K562 (cell line): ENCODE measurements around the gene DYSF. TPM values are rescaled to one million over a fixed set of nuclear protein-coding genes. Genes with fewer than 3 reads are reported as not detected.

Experiments used
- ATAC-seq: fragments of 200-7000 bp; cut with Tn5 transposase; 3 replicates; pipeline ENCODE4 v1.9.1; 2020; ENCODE audit warnings: moderate library complexity
- BruUV-seq: library from RNA; stranded (reverse); fragments of 400-500 nt; replicated peaks from 2 replicates; lab custom pipeline; 2021; lab: Mats Ljungman, UMichigan
- CTCF ChIA-PET: fragments of 300-600 bp; formaldehyde crosslinking; extraction: SDS; loops from one replicate; lab custom pipeline; 2021; ENCODE audit warnings: low intra/inter-chr PET ratio; lab: Yijun Ruan, JAX
- POLR2A ChIA-PET: fragments of 300-600, 350-650 bp; sonication (Branson Sonifier 250); formaldehyde crosslinking; extraction: SDS; loops from one replicate; lab custom pipeline; 2021; ENCODE audit warnings: antibody characterized with exemption, inconsistent platforms; lab: Yijun Ruan, JAX
- DNase-seq, 4 experiments: peaks; one replicate each; pipeline versions ENCODE4 v3.0.0 to v3.0.0-alpha.2; 2011 to 2018; ENCODE audit warnings: low spot score in 3 of 4, mixed read lengths in 3 of 4; ENCODE audit errors: extremely low read depth in 1 of 4
- FAIRE-seq: peaks from 2 replicates; lab custom pipeline; 2011; peaks lifted over from hg19 to GRCh38; lab: Jason Lieb, UNC
- H2AFZ ChIP-seq: 2 replicates; pipeline ENCODE4 v1.6.0; 2011; ENCODE audit warnings: low read depth, low read length, control low read depth, inconsistent platforms
- H3K27ac ChIP-seq: fragments of 200-600 bp; 3 replicates; pipeline ENCODE4 v1.8.0; 2011; ENCODE audit warnings: low read depth, mild to moderate bottlenecking, control low read depth, inconsistent platforms, low read length, moderate library complexity, mixed read lengths; ENCODE audit errors: extremely low read depth
- H3K27me3 ChIP-seq, 2 experiments: fragments of 300-600 bp in 1 of 2; 2 replicates in 1 of 2; 3 replicates in 1 of 2; pipeline versions ENCODE4 v1.6.0 to v1.8.0; 2011; ENCODE audit warnings: inconsistent platforms in 2 of 2, low read length in 2 of 2, mild to moderate bottlenecking in 1 of 2, mixed read lengths in 1 of 2, moderate library complexity in 1 of 2; ENCODE audit not compliant: control insufficient read depth in 2 of 2, insufficient read depth in 2 of 2
- H3K36me3 ChIP-seq: fragments of 300-600 bp; 3 replicates; pipeline ENCODE4 v1.8.0; 2011; ENCODE audit warnings: mild to moderate bottlenecking, low read length, inconsistent platforms; ENCODE audit not compliant: control insufficient read depth, insufficient read depth
- H3K4me1 ChIP-seq, 2 experiments: fragments of 200-600 bp in 1 of 2; replicated peaks in 1 of 2; 2 replicates in 1 of 2; 3 replicates in 1 of 2; pipeline versions ENCODE4 v1.5.1 to v1.8.0; 2011; ENCODE audit warnings: inconsistent platforms in 2 of 2, low read length in 2 of 2, mild to moderate bottlenecking in 1 of 2, mixed read lengths in 1 of 2, moderate library complexity in 1 of 2; ENCODE audit not compliant: control insufficient read depth in 2 of 2, insufficient read depth in 2 of 2
- H3K4me2 ChIP-seq: 2 replicates; pipeline ENCODE4 v1.6.1; 2011; ENCODE audit warnings: low read length, control low read depth, inconsistent platforms, mixed read lengths; ENCODE audit not compliant: insufficient read depth
- H3K4me3 ChIP-seq: fragments of 200-600 bp; sonication (generic), shearing (Covaris generic); 2 replicates; pipeline ENCODE4 v1.5.1; 2016; ENCODE audit warnings: control low read depth, inconsistent platforms
- H3K79me2 ChIP-seq: fragments of 200-600 bp; 3 replicates; pipeline ENCODE4 v1.8.0; 2011; ENCODE audit warnings: low read length, inconsistent platforms; ENCODE audit not compliant: control insufficient read depth, insufficient read depth
- H3K9ac ChIP-seq, 2 experiments: 2 replicates each; pipeline versions ENCODE4 v1.6.0 to v1.6.1; 2011; ENCODE audit warnings: low read depth in 2 of 2, low read length in 2 of 2, control low read depth in 1 of 2, inconsistent platforms in 1 of 2, mild to moderate bottlenecking in 1 of 2, mixed read lengths in 1 of 2; ENCODE audit not compliant: insufficient read depth in 1 of 2
- H3K9me1 ChIP-seq: one replicate; pipeline ENCODE4 v1.6.0; 2011; ENCODE audit warnings: inconsistent platforms, mild to moderate bottlenecking, low read length, moderate library complexity; ENCODE audit not compliant: control insufficient read depth, insufficient read depth
- H3K9me3 ChIP-seq: replicated peaks from 2 replicates; pipeline ENCODE4 v1.5.1; 2011; ENCODE audit warnings: low read depth, low read length, inconsistent platforms; ENCODE audit not compliant: control insufficient read depth, insufficient read depth
- H4K20me1 ChIP-seq: replicated peaks from 2 replicates; pipeline ENCODE4 v1.6.1; 2011; ENCODE audit warnings: low read length, inconsistent platforms, mixed read lengths; ENCODE audit not compliant: control insufficient read depth, insufficient read depth
- ARID1B ChIP-seq: fragments of 450-650 bp; IDR thresholded peaks from 2 replicates; pipeline ENCODE4 v1.6.1; 2016; ENCODE audit warnings: antibody characterized with exemption, mild to moderate bottlenecking, inconsistent platforms
- BHLHE40 ChIP-seq: IDR thresholded peaks from 2 replicates; pipeline ENCODE4 v1.6.1; 2011; ENCODE audit warnings: low read length, improper control_type of control experiment
- CBFA2T2 ChIP-seq: fragments of 450-650 bp; conservative IDR thresholded peaks from 2 replicates; pipeline ENCODE4 v1.6.1; 2017; ENCODE audit warnings: mild to moderate bottlenecking
- CBFA2T3 ChIP-seq: fragments of 450-650 bp; IDR thresholded peaks from 2 replicates; pipeline ENCODE4 v1.6.1; 2017
- EGR1 ChIP-seq: fragments of 450-650 bp; conservative IDR thresholded peaks from 2 replicates; pipeline ENCODE4 v1.6.1; 2017; ENCODE audit warnings: mild to moderate bottlenecking
- KDM1A ChIP-seq, 2 experiments: fragments of 450-650 bp; IDR thresholded peaks; 2 replicates each; pipeline ENCODE4 v1.6.1; 2016; ENCODE audit warnings: mild to moderate bottlenecking in 2 of 2
- MEIS2 ChIP-seq: fragments of 450-650 bp; IDR thresholded peaks from 2 replicates; pipeline ENCODE4 v1.6.1; 2014; ENCODE audit warnings: mild to moderate bottlenecking; ENCODE audit not compliant: partially characterized antibody
- NFIC ChIP-seq: fragments of 450-650 bp; IDR thresholded peaks from 2 replicates; pipeline ENCODE4 v1.6.1; 2017; ENCODE audit warnings: mild to moderate bottlenecking, inconsistent platforms
- PRMT5 ChIP-seq: sonication (generic); formaldehyde crosslinking; IDR thresholded peaks from 2 replicates; pipeline ENCODE4 v1.5.0; 2020; ENCODE audit warnings: missing genetic modification reagents
- SOX6 ChIP-seq: fragments of 450-650 bp; IDR thresholded peaks from 2 replicates; pipeline ENCODE4 v1.6.1; 2014; ENCODE audit warnings: mild to moderate bottlenecking
- TAL1 ChIP-seq: fragments of 450-650 bp; IDR thresholded peaks from 2 replicates; pipeline ENCODE4 v1.6.1; 2016; ENCODE audit warnings: mild to moderate bottlenecking
- TCF3 ChIP-seq: sonication (generic); formaldehyde crosslinking; IDR thresholded peaks from 2 replicates; pipeline ENCODE4 v1.4.0; 2020; ENCODE audit warnings: mild to moderate bottlenecking, missing genetic modification reagents
- ZNF408 ChIP-seq: fragments of 250-450 bp; sonication (Bioruptor Pico); IDR thresholded peaks from 2 replicates; pipeline ENCODE4 v1.4.0; 2020; ENCODE audit warnings: low read depth, mild to moderate bottlenecking, moderate library complexity
- ZNF778 ChIP-seq: fragments of 450-650 bp; formaldehyde crosslinking; IDR thresholded peaks from 2 replicates; pipeline ENCODE4 v1.4.0; 2020; ENCODE audit warnings: mild to moderate bottlenecking, moderate library complexity
- WGBS: fragments of 100-300 bp; shearing (Covaris generic); methylation state at CpG from one replicate; pipeline ENCODE4 v1.1.6; 2016; ENCODE audit warnings: low coverage, mixed read lengths; ENCODE audit not compliant: insufficient coverage; ENCODE audit errors: missing lambda C conversion rate; 5-methylcytosine and 5-hydroxymethylcytosine counted together
- in situ Hi-C: fragments of 300-500 bp; cut with MboI; formaldehyde crosslinking; loops from 4 replicates; pipeline ENCODE4 v1.15.0; 2018; ENCODE audit warnings: inconsistent platforms, mixed read lengths
- intact Hi-C: fragments of 100-400 bp; cut with micrococcal nuclease; formaldehyde crosslinking; loops from 2 replicates; pipeline ENCODE4 v1.14.2; 2022
- polyA plus RNA-seq, 8 experiments: library from polyadenylated mRNA; depleted of rRNA in 4 of 8; stranded (reverse) in 5 of 8; unstranded in 3 of 8; fragments of >200 nt; fragmentation: Nextera tagmentation in 2 of 8; fragmentation: Illumina TruSeq in 1 of 8; extraction: Ambion mirVana in 2 of 8; extraction: Trizol in 1 of 8; gene quantifications; 2 replicates each; pipeline versions ENCODE4 v1.2.1 to v1.2.3, GENCODE V29; 2011 to 2014; ENCODE audit warnings: inconsistent platforms in 1 of 8, missing spikeins in 1 of 8
- total RNA-seq, 7 experiments: library from RNA; depleted of rRNA in 6 of 7; stranded (reverse); fragments of >200 nt in 6 of 7; fragmentation: Illumina TruSeq in 2 of 7; extraction: Trizol in 2 of 7; gene quantifications; 2 replicates each; pipeline versions ENCODE4 v1.2.1 to v1.2.3, GENCODE V29; 2011 to 2021; ENCODE audit warnings: low replicate concordance in 1 of 7
- TF ChIP-seq, protein P1 (sequence below): fragments of 450-650 bp; IDR thresholded peaks from 2 replicates; pipeline ENCODE4 v1.6.1; 2016; ENCODE audit warnings: low read depth, mild to moderate bottlenecking, moderate library complexity

Gene DYSF
- total and polyA plus RNA-seq, 9 of the 15 experiments (the other 6 are each of a cell fraction or from before 2014, with no cell fraction given), result 0.01 to 0.80 (median 0.29) TPM

- TF ChIP-seq CBFA2T2, result peak; percentile 44; the same call in 1 of the 2 replicates
- peak; percentile 69 for TF ChIP-seq CBFA2T3
- peak; percentile 41; the same call in 1 of the 2 replicates for TF ChIP-seq EGR1
- TF ChIP-seq TAL1, result peak; percentile 39; the same call in 1 of the 2 replicates
- TF ChIP-seq BHLHE40, result peak; percentile 65; the same call in 1 of the 2 replicates
- TF ChIP-seq, protein P1, sequence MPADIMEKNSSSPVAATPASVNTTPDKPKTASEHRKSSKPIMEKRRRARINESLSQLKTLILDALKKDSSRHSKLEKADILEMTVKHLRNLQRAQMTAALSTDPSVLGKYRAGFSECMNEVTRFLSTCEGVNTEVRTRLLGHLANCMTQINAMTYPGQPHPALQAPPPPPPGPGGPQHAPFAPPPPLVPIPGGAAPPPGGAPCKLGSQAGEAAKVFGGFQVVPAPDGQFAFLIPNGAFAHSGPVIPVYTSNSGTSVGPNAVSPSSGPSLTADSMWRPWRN, result peak; percentile 79
- peak; percentile 51; the same call in 1 of the 2 replicates for TF ChIP-seq SOX6
- no peak for TF ChIP-seq ZNF408 (CRISPR knock-in tag)
- TF ChIP-seq NFIC, result no peak
- no peak for TF ChIP-seq ZNF778 (CRISPR knock-in tag)
- TF ChIP-seq PRMT5 (CRISPR knock-in tag), result no peak
- TF ChIP-seq ARID1B, result peak; percentile 20; the same call in 1 of the 2 replicates
- peak; percentile 38 to 51; a peak in 2 of 4 replicates for TF ChIP-seq KDM1A (IDR thresholded peaks at IDR 0.05)
- TF ChIP-seq MEIS2, result no peak
- TF ChIP-seq TCF3 (CRISPR knock-in tag), result peak; percentile 71; the same call in 1 of the 2 replicates
- no peak overlapping the region; a peak in 1 of 4 replicates for H3K9ac ChIP-seq
- H2AFZ ChIP-seq, result no peak overlapping the region
- ChIA-PET CTCF (no interaction called here), POLR2A (interaction anchor here (0.9 kb wide), 1 partner anchor 17 kb away, joined by 4 read pairs; no protein-coding TSS in a partner anchor)
- no peaks in the 10 kb centered on the region for H3K9me3 ChIP-seq
- peaks cover 3% of the 10 kb centered on the region for H3K9me1 ChIP-seq
- no peak overlapping the region for H3K4me2 ChIP-seq
- 2% methylated on average over 5 of the region's 10 CpGs for WGBS
- peaks cover 2 to 71% of the 10 kb centered on the region in 2 experiments; a peak in 4 of 5 replicates for H3K27me3 ChIP-seq
- peaks cover 0 to 3% of the 10 kb centered on the region in 2 experiments; a peak in 1 of 5 replicates for H3K4me1 ChIP-seq
- H4K20me1 ChIP-seq, result peaks cover 30% of the 10 kb centered on the region
- ATAC-seq (peak; percentile 63; the same call in 2 of the 3 replicates), FAIRE-seq (no peak), DNase-seq (peak; percentile 46 to 57 (median 54))
- no peaks in the 10 kb centered on the region for H3K79me2 ChIP-seq
- H3K27ac ChIP-seq, result no peak overlapping the region
- intact Hi-C loops (no loop called here), in situ Hi-C loops (no loop called here)
- H3K4me3 ChIP-seq, result no peak overlapping the region
- BruUV-seq, result no TSS peak
- no peaks in the 10 kb centered on the region for H3K36me3 ChIP-seq
Measured at GRCh38 chr2:71589763-71590162, 136.4 kb downstream of the DYSF start.
